CD1c-positive myeloid dendritic cell (primary cell): Measurements from ENCODE around the gene SAA4.
"Not testable (repeated sequence)": the region's sequence is repeated elsewhere in the genome, so short reads cannot be mapped to it uniquely, and the experiment has no call there.

Experiments used
- DNase-seq: peaks from one replicate; pipeline ENCODE4 v3.0.0-alpha.2; 2016; ENCODE audit errors: extremely low spot score

Gene SAA4

GRCh38 chr11:18189476-18190245 lies 46.9 kb downstream of the SAA4 start:
- not testable (repeated sequence) for DNase-seq

GRCh38 chr11:18188796-18189195 lies 47.8 kb downstream of the SAA4 start:
- no peak for DNase-seq
